ELR (cell line): ENCODE data around the gene LDHAL6A.

Experiments used
- DNase-seq: peaks from one replicate; pipeline ENCODE4 v3.0.0-alpha.2; 2015; ENCODE audit warnings: low read depth

LDHAL6A gene

DNA sequence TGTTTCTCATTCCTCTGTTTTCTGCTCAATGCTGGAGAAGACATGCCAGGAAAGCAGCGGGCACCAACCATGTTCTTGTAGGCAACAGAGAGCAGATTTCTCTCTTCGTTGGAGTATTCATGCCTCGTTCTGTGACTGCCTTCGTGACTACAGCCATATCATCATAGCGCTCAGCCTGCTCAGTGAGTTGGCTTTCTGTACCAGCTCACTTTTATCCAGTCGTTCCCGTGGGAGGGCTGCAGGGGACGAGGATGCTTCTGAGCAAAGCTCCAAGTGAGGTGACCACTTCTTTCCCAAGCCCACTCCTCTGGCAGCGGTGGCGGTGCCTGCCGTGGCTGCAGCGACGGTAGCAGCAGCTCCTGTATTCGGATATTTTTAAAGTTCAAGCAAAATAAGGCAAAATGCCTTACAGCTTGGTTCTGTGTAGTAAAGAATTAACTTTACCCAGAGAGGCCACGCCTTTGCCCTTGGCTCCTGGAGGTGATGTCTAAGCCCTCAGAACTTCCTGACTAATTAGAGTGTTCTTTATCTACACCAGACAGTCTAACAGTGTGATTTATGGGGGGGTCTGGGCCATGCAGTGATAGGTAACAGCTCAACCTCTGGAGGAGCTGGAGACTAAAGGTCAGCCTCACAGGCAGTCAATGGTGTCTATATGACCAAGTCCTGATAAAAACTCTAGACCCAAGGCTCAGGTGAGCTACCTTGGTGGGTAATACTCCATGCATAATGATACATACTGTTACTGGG lies 35.3 kb downstream of the LDHAL6A start:
- no peak for DNase-seq

DNA sequence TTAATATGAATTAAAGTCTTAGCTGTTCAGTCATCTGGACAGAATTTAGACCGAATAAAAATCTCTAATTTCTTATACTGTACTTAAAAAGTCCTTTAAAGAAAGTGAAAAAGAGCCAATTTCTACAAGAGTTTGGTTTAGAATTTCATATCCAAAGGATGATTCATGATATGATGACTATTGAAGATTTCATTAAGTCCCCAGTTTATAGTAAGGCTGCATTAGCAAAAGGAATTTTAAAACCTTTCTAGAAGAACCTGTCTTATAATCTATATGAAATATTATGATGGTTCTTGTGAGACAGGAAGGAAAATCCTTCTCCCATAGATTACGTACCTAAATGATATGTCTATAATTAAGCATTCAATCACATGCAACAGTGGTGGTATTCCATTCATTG lies 36.3 kb downstream of the LDHAL6A start:
- peak; percentile 3 for DNase-seq

DNA sequence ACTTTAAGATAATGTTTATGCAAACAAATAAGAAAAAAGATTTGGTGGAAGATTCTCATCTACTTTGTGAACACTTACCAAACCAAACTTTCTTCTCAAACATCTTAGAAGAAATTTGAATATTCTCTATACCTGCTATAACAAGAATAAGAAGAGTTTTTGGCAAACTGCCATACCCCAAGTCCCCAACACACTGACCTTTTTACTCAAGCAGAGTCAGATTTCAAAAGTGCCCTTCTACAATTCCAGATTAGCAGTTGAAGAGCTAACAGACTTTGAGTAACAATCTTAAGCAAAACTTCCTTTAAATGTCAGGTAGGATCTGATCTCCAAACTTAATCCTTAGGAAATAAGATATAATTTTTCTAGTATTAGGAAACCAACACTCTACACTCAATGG lies 37.2 kb downstream of the LDHAL6A start:
- DNase-seq: no peak

DNA sequence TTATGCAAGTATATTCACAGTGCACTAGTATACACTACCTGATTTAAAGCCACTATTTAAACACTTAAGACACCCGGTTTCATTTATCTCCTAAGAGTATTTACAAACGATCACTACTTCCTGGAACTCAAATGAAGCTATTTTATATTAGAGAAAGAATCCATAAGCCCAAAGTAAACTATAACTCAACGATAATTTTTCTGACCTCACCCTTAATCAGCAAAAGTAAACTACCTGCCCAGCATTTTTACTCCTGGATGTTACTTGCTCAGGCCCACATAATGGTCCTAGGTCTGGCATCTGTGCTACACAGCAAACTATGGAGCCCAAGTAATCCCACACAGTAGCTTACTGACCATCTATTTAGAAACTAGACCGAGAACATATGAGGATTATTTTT lies 37.7 kb downstream of the LDHAL6A start:
- no peak for DNase-seq

GRCh38 chr11:18495271-18495670 lies 39.6 kb downstream of the LDHAL6A start:
- no peak for DNase-seq

- no peak for DNase-seq
These were observed 40.0 kb downstream of the LDHAL6A start for GRCh38 chr11:18495703-18496102.

DNA sequence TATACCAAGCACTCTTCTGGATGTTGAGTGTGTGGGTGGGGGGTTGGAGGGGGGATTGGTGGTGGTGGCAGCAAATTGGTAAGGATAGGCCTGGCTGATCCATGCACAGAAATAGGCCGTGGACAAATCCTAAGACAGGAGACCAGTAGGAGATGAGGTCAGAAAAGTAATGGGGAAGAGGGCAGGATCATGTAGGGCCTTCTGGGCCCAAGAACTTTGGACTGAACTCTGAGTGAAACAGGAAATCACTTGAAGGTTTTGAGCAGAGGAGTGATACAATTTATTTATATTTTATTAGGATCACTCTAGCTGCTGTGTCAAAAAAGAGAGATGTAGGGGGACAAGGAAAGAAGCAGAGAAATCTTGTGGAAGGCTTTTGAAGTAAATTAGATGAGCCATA lies 42.4 kb downstream of the LDHAL6A start:
- no peak for DNase-seq

GRCh38 chr11:18501629-18502028 lies 46.0 kb downstream of the LDHAL6A start:
- DNase-seq: no peak

DNA sequence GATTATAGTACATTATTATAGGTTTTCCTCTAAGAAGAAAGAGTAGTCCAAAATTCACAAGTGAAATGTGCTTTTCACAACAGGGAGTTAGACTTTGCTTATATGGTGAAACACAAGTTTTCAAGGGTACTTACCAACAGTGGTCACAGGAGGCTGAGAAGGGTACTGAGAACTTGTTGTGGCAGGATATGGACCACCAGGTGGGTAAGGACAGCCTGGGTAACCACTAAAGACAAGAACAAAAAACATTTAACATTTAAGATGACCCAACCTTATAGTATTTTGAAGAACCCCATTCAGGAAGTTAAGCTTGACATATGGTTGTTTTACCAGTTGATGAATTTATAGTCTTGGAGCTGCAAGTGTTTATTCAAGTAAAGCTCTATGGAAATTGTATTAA lies 46.7 kb downstream of the LDHAL6A start:
- DNase-seq: no peak

- no peak for DNase-seq
These were observed 65.5 kb downstream of the LDHAL6A start for GRCh38 chr11:18521122-18521521.

DNA sequence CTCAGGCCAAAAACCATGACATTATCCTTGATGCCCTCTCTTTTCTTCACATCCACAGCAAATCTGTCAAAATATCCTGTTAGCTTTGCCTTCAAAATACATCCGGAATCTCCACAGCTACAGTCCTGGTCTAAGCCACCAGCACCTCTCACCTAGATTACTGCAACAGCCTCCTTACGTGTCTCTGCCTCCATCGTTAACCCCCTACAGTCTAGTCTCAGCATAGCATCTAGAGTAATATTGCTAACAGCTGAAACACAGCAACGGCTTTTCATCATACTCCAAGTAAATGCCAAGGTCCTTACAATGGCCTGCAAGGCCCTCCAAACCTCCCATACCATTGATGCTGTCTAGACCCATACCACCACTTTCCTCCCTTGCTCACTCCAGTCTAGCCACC lies 66.7 kb downstream of the LDHAL6A start:
- peak; percentile 34 for DNase-seq

DNA sequence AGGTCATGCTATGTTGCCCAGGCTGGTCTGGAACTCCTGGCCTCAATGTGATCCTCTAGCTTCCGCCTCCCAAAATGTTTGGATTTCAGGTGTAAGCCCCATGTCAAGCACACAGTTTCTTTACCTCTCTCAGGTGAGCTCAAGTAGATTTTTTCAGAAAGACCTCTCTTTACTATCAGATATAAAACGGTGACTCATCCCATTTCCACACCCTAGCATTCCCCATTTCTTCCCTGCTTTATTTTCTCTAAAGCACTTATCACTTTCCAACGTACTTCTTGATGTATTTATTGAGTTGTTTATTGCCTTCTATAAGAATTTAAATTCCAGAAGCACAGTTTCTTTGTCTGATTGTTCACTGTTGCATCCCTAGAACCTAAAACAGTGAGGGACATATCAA lies 67.4 kb downstream of the LDHAL6A start:
- DNase-seq: no peak

DNA sequence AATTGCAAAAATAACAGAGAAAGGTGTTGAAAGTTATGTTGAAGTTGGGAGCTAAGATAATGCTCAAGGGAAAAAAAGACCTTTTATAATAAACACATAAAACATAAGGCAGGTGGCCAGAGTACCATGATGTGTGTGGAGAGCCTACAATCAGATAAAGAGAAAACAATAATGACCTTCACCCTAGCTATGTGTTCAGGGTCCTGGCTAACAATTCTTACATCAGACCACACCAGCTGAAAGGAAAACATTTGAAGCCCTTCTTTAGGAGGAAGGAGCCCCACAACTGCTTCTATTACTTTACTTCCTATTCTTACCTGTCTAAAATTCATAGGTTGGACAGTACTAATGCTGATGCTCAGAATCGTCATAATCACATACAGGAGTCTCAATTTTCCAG lies 68.6 kb downstream of the LDHAL6A start:
- DNase-seq: no peak

GRCh38 chr11:18526130-18526520 lies 70.5 kb downstream of the LDHAL6A start:
- DNase-seq: no peak

- peak; percentile 92 for DNase-seq
These were observed 71.1 kb downstream of the LDHAL6A start, which contains the start of gene TSG101 for GRCh38 chr11:18526521-18527296. Gene TSG101, minus strand, starts transcription at chr11:18526942. Its CDS starts 126 bp downstream, at chr11:18526816.

DNA sequence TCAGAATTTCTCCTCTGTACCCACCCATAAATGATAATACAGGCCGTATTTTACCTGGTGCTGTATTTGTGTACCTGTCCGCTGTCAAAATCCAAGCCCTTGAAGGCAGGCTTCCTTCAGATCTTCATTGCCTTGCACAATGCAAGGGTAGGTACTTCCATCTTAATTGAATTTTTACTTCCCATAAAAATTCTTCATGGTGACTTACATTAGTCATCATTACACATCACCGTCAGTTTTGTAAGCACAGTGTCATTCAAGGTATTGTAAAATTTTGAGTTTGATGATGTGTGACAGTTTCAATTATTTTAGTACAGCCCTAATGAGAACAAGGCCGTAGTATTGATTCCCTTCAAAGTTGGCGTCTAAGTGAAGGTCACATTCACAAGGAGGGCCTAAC lies 71.9 kb downstream of the LDHAL6A start:
- DNase-seq: peak; percentile 75
